ENCODE measurements around the gene KPNA6. TPM values are rescaled to one million over a fixed set of nuclear protein-coding genes. Genes with fewer than 3 reads are reported as not detected.

Gene KPNA6
- total RNA-seq, 1 donor from 2014 or later = 21.2 TPM

GRCh38 chr1:32181563-32181962, 73.7 kb downstream of the KPNA6 start:
- DNase-seq (ENCODE audit: low spot score in 2 of 2) (no peak), FAIRE-seq (no peak)

- DNase-seq (ENCODE audit: low spot score in 2 of 2) (no peak), FAIRE-seq (no peak)
These were observed 74.2 kb downstream of the KPNA6 start for GRCh38 chr1:32182060-32182459.

- DNase-seq (ENCODE audit: low spot score in 2 of 2) (no peak), FAIRE-seq (no peak)
These were observed 76.8 kb downstream of the KPNA6 start for GRCh38 chr1:32184650-32185049.

- FAIRE-seq (no peak), DNase-seq (ENCODE audit: low spot score in 2 of 2) (no peak)
These were observed 78.2 kb downstream of the KPNA6 start for GRCh38 chr1:32186077-32186476.

- FAIRE-seq (no peak), DNase-seq (ENCODE audit: low spot score in 2 of 2) (no peak)
These were observed 78.6 kb downstream of the KPNA6 start for GRCh38 chr1:32186491-32186890.

- FAIRE-seq = no peak
- no peak for DNase-seq (ENCODE audit: low spot score in 2 of 2)
These were observed 80.0 kb downstream of the KPNA6 start for GRCh38 chr1:32187850-32188249.

GRCh38 chr1:32192220-32192948, 84.5 kb downstream of the KPNA6 start:
- FAIRE-seq = no peak

GRCh38 chr1:32194984-32195383, 87.1 kb downstream of the KPNA6 start:
- FAIRE-seq (no peak), DNase-seq (ENCODE audit: low spot score in 2 of 2) (no peak)

More at GRCh38 chr1:32192220-32192948, 84.5 kb downstream of the KPNA6 start:
- DNase-seq (ENCODE audit: low spot score in 2 of 2) = no peak

GRCh38 chr1:32195531-32195930, 87.7 kb downstream of the KPNA6 start:
- FAIRE-seq = no peak
- DNase-seq (ENCODE audit: low spot score in 2 of 2) = no peak

GRCh38 chr1:32195972-32196823, 88.3 kb downstream of the KPNA6 start:
- DNase-seq (ENCODE audit: low spot score in 2 of 2) = no peak

GRCh38 chr1:32197074-32197473, 89.2 kb downstream of the KPNA6 start:
- no peak for FAIRE-seq
- DNase-seq (ENCODE audit: low spot score in 2 of 2) = no peak

More at GRCh38 chr1:32195972-32196823, 88.3 kb downstream of the KPNA6 start:
- FAIRE-seq = no peak

- no peak for FAIRE-seq
- no peak for DNase-seq (ENCODE audit: low spot score in 2 of 2)
These were observed 90.0 kb downstream of the KPNA6 start for GRCh38 chr1:32197837-32198236.

GRCh38 chr1:32198237-32199042, 90.6 kb downstream of the KPNA6 start:
- no peak for FAIRE-seq
- no peak for DNase-seq (ENCODE audit: low spot score in 2 of 2)

- no peak for FAIRE-seq
- no peak for DNase-seq (ENCODE audit: low spot score in 2 of 2)
These were observed 91.3 kb downstream of the KPNA6 start for GRCh38 chr1:32199043-32199716.

GRCh38 chr1:32199717-32200072, 91.8 kb downstream of the KPNA6 start:
- peak in 1 of 2 donors; percentile 38 for DNase-seq (ENCODE audit: low spot score in 2 of 2)
- FAIRE-seq = no peak

GRCh38 chr1:32200226-32201010, 92.6 kb downstream of the KPNA6 start, which contains the start of gene CCDC28B:
TSS of gene CCDC28B (plus strand) at chr1:32200595. CDS start at chr1:32201936, 1,341 bp downstream.
- DNase-seq (ENCODE audit: low spot score in 2 of 2) = peak; percentile 59 to 79
- no peak for FAIRE-seq

GRCh38 chr1:32201011-32201855, 93.4 kb downstream of the KPNA6 start:
- FAIRE-seq = no peak

GRCh38 chr1:32204943-32205361, 97.1 kb downstream of the KPNA6 start:
- no peak for DNase-seq (ENCODE audit: low spot score in 2 of 2)
- FAIRE-seq = no peak

More at GRCh38 chr1:32201011-32201855, 93.4 kb downstream of the KPNA6 start:
- peak in 1 of 2 donors; percentile 53 for DNase-seq (ENCODE audit: low spot score in 2 of 2)
